Measurements from ENCODE around the gene PCK2. TPM values are rescaled to one million over a fixed set of nuclear protein-coding genes. Genes with fewer than 3 reads are reported as not detected.
A peak's percentile ranks its signal among the peaks of the same experiment; 100 is the strongest.

Gene PCK2
- total and polyA plus RNA-seq, 2 of the 13 experiments (the other 11 are each of a cell fraction or from before 2014, with no cell fraction given), result 129 to 272 TPM

DNA sequence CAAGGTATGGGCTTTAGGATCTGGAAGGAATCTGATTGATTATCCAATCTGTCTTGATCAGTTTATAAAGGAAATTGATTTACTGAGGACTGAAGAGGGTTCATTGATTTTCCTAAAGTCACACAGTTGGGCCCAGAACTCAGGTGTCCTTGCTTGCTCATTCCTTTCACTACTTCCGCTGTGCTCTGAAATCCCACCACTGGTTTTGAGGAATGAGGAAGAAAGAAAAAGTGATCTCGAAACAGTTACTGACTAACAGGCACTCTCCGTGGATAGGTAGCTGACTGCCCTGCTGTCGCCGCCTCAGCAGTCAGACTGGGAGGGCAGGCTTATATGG lies 36.2 kb downstream of the PCK2 start, which contains the start of gene FITM1 (continued):
- TF ChIP-seq, protein P1, sequence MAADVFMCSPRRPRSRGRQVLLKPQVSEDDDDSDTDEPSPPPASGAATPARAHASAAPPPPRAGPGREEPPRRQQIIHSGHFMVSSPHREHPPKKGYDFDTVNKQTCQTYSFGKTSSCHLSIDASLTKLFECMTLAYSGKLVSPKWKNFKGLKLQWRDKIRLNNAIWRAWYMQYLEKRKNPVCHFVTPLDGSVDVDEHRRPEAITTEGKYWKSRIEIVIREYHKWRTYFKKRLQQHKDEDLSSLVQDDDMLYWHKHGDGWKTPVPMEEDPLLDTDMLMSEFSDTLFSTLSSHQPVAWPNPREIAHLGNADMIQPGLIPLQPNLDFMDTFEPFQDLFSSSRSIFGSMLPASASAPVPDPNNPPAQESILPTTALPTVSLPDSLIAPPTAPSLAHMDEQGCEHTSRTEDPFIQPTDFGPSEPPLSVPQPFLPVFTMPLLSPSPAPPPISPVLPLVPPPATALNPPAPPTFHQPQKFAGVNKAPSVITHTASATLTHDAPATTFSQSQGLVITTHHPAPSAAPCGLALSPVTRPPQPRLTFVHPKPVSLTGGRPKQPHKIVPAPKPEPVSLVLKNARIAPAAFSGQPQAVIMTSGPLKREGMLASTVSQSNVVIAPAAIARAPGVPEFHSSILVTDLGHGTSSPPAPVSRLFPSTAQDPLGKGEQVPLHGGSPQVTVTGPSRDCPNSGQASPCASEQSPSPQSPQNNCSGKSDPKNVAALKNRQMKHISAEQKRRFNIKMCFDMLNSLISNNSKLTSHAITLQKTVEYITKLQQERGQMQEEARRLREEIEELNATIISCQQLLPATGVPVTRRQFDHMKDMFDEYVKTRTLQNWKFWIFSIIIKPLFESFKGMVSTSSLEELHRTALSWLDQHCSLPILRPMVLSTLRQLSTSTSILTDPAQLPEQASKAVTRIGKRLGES (CRISPR knock-in tag; IDR thresholded peaks at IDR 0.05; ENCODE audit: borderline replicate concordance), result no peak
- 0 out of 2 replicates have a peak, but pooled peaks have one; percentile 17 for TF ChIP-seq ZNF44 (CRISPR knock-in tag; IDR thresholded peaks at IDR 0.05)
- TF ChIP-seq KDM2A (CRISPR knock-in tag; IDR thresholded peaks at IDR 0.05; ENCODE audit: borderline replicate concordance, low read depth), result no peak
- TF ChIP-seq NFIC (IDR thresholded peaks at IDR 0.05; ENCODE audit: low read length), result no peak
- no peak for TF ChIP-seq KAT7 (CRISPR knock-in tag; IDR thresholded peaks at IDR 0.05; ENCODE audit: borderline replicate concordance)
- no peak for TF ChIP-seq CENPX (CRISPR knock-in tag; IDR thresholded peaks at IDR 0.05)

DNA sequence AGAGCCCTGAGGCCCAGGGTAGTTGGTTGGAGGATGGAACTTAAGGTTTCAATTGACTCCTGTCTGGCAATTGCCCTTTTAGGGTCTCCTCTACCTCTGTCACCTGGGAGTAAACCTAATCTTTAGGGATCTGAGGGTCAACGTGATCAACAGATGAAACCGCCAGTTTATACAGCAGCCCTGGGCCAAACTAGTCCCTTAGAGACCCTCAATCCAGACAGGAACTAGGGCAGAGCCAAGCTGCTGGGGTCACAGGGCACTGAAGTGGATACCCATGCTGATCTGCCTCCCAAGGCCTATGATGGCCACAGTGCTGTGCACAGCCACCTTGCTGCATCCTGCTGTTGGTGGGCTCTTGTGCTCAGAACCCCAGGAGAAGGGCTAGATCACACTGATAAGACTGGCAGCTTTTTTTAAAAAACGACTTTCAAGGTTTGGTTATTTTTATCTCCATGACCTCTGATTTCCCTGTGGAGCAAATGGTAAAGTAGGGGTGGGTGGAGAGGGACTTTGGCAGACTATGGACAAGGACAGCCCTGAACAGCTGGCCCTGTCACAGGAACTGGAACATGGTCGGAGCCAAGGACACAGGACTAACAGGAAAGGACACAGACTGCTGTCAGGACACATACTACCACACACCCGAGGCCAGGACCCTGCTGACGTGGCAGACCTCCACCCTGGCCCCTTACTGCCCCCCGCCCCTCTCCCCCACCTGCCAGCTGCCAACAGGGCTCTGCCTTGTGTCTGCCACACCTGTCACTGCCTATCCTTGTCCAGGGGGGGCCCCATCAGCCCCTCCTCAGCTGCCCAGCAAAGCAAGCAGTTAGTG lies 36.8 kb downstream of the PCK2 start:
- BruUV-seq (replicated peaks), result no TSS peak
- ATAC-seq (peak; percentile 55), DNase-seq (ENCODE audit: low spot score) (peak; percentile 81), FAIRE-seq (peak; percentile 40)
- Histone ChIP-seq H3K27me3 (ENCODE audit: control insufficient read depth in 1 of 2, insufficient read depth in 2 of 2, low read length in 2 of 2) (no peaks in the 10 kb centered on the region; a peak in 1 of 5 replicates), H3K4me3 (replicated peaks in 1 of 3; ENCODE audit: insufficient read depth in 1 of 3, low read depth in 2 of 3, low read length in 3 of 3) (peak overlapping the region in 1 of 3 experiments; percentile 2; a peak in 1 of 6 replicates), H4K20me1 (ENCODE audit: insufficient read depth, low read length) (no peaks in the 10 kb centered on the region), H3K36me3 (replicated peaks in 1 of 2; ENCODE audit: control insufficient read depth in 1 of 2, insufficient read depth in 2 of 2, low read length in 2 of 2) (no peaks in the 10 kb centered on the region), H3K79me2 (ENCODE audit: insufficient read depth, low read length) (no peaks in the 10 kb centered on the region), H3K4me2 (ENCODE audit: low read depth, low read length) (peak overlapping the region; percentile 12), H3K27ac (ENCODE audit: extremely low read length, insufficient read depth, low read length) (peak overlapping the region; percentile 48), H3K4me1 (ENCODE audit: insufficient read depth, low read length) (peaks cover 52% of the 10 kb centered on the region), H3K9me3 (ENCODE audit: low read length) (no peaks in the 10 kb centered on the region), H3K9ac (ENCODE audit: insufficient read depth, low read depth, low read length) (peak overlapping the region; percentile 11), H2AFZ (ENCODE audit: low read length) (no peak overlapping the region)
- 40% methylated on average over 7 of the region's 7 CpGs for WGBS (ENCODE audit: low lambda C conversion rate)
- ChIA-PET POLR2A (interaction anchor here (0.6 to 22.7 kb wide), 8 partner anchors 9 to 78 kb away, joined by 3 to 977 read pairs (median 10); partner anchors contain the start of genes DCAF11, EMC9, IPO4 and IRF9), CTCF (ENCODE audit: low intra/inter-chr PET ratio, low total read pairs) (no interaction called here)
- in situ Hi-C loops (cut with HindIII; ENCODE audit: extremely low pct_ligation_motif_present, low pct_unique_long_range_greater_than_20kb) (loop anchor here (25.0 kb wide), 1 partner anchor 819 kb away; the partner anchor contains the start of genes BCL2L2, PABPN1 and PPP1R3E), intact Hi-C loops (cut with micrococcal nuclease; ENCODE audit: unreplicated experiment) (no loop called here)
- TF ChIP-seq MZF1 (CRISPR knock-in tag; IDR thresholded peaks at IDR 0.05; ENCODE audit: borderline replicate concordance) (no peak; the same call in none of the 2 replicates), ATF7-NPFF (CRISPR knock-in tag; IDR thresholded peaks at IDR 0.05; ENCODE audit: low read depth) (0 out of 2 replicates have a peak, but pooled peaks have one; percentile 37), ZNF343 (CRISPR knock-in tag; IDR thresholded peaks at IDR 0.05) (no peak; the same call in 1 of the 2 replicates), CENPT (CRISPR knock-in tag; IDR thresholded peaks at IDR 0.05; ENCODE audit: low read depth) (peak; percentile 52; the same call in 1 of the 2 replicates), ZNF577 (CRISPR knock-in tag; IDR thresholded peaks at IDR 0.05; ENCODE audit: borderline replicate concordance, low read depth) (no peak), NR1H2 (CRISPR knock-in tag; IDR thresholded peaks at IDR 0.05; ENCODE audit: borderline replicate concordance, low read depth) (no peak)
- TF ChIP-seq, protein P2, sequence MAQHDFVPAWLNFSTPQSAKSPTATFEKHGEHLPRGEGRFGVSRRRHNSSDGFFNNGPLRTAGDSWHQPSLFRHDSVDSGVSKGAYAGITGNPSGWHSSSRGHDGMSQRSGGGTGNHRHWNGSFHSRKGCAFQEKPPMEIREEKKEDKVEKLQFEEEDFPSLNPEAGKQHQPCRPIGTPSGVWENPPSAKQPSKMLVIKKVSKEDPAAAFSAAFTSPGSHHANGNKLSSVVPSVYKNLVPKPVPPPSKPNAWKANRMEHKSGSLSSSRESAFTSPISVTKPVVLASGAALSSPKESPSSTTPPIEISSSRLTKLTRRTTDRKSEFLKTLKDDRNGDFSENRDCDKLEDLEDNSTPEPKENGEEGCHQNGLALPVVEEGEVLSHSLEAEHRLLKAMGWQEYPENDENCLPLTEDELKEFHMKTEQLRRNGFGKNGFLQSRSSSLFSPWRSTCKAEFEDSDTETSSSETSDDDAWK (CRISPR knock-in tag; IDR thresholded peaks at IDR 0.05), result no peak
- TF ChIP-seq, protein P3, sequence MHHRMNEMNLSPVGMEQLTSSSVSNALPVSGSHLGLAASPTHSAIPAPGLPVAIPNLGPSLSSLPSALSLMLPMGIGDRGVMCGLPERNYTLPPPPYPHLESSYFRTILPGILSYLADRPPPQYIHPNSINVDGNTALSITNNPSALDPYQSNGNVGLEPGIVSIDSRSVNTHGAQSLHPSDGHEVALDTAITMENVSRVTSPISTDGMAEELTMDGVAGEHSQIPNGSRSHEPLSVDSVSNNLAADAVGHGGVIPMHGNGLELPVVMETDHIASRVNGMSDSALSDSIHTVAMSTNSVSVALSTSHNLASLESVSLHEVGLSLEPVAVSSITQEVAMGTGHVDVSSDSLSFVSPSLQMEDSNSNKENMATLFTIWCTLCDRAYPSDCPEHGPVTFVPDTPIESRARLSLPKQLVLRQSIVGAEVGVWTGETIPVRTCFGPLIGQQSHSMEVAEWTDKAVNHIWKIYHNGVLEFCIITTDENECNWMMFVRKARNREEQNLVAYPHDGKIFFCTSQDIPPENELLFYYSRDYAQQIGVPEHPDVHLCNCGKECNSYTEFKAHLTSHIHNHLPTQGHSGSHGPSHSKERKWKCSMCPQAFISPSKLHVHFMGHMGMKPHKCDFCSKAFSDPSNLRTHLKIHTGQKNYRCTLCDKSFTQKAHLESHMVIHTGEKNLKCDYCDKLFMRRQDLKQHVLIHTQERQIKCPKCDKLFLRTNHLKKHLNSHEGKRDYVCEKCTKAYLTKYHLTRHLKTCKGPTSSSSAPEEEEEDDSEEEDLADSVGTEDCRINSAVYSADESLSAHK (CRISPR knock-in tag; IDR thresholded peaks at IDR 0.05; ENCODE audit: borderline replicate concordance), result no peak
